Activated T-cell treated with anti-CD3 and anti-CD28 coated beads, Interleukin-2, amount 50 U/mL, for 72 hours (primary cell): ENCODE results near the gene CENPT. TPM values are rescaled to one million over a fixed set of nuclear protein-coding genes. Genes with fewer than 3 reads are reported as not detected.
A peak's percentile ranks its signal among the peaks of the same experiment; 100 is the strongest.

Experiments
- ATAC-seq, 2 donors: fragments of 150-1000 bp; cut with Tn5 transposase; replicated peaks in 1 of 2; 2 replicates each; pipeline ENCODE4 v1.10.0; 2021; ENCODE audit warnings: moderate library complexity in 2 of 2, mild to moderate bottlenecking in 1 of 2
- DNase-seq, 2 donors: peaks; one replicate each; pipeline ENCODE4 v3.0.0; 2021 to 2022; ENCODE audit warnings: mixed read lengths in 1 of 2
- H3K27ac Mint-ChIP-seq: one replicate; pipeline ENCODE4 v1.8.0; 2022; ENCODE audit warnings: mild to moderate bottlenecking, moderate library complexity, mixed read lengths
- H3K27me3 Mint-ChIP-seq: one replicate; pipeline ENCODE4 v1.8.0; 2022; ENCODE audit warnings: low read depth, mixed read lengths
- H3K36me3 Mint-ChIP-seq, 2 donors: one replicate each; pipeline ENCODE4 v1.8.0; 2022; ENCODE audit warnings: mixed read lengths in 2 of 2, mild to moderate bottlenecking in 1 of 2; ENCODE audit not compliant: insufficient read depth in 2 of 2
- H3K4me1 Mint-ChIP-seq: one replicate; pipeline ENCODE4 v1.8.0; 2022; ENCODE audit warnings: low read depth, mixed read lengths
- H3K4me3 Mint-ChIP-seq, 2 donors: one replicate each; pipeline ENCODE4 v1.8.0; 2022; ENCODE audit warnings: mild to moderate bottlenecking in 2 of 2, mixed read lengths in 2 of 2, moderate library complexity in 2 of 2
- H3K9me3 Mint-ChIP-seq, 2 donors: one replicate each; pipeline ENCODE4 v1.8.0; 2022; ENCODE audit warnings: mixed read lengths in 2 of 2
- total RNA-seq, 2 donors: library from RNA; stranded (reverse); gene quantifications; one replicate each; pipeline ENCODE4 v1.2.3, GENCODE V29; 2022

Gene CENPT
- total RNA-seq, 2 donors from 2014 or later: 43.6 to 59.4 TPM

DNA sequence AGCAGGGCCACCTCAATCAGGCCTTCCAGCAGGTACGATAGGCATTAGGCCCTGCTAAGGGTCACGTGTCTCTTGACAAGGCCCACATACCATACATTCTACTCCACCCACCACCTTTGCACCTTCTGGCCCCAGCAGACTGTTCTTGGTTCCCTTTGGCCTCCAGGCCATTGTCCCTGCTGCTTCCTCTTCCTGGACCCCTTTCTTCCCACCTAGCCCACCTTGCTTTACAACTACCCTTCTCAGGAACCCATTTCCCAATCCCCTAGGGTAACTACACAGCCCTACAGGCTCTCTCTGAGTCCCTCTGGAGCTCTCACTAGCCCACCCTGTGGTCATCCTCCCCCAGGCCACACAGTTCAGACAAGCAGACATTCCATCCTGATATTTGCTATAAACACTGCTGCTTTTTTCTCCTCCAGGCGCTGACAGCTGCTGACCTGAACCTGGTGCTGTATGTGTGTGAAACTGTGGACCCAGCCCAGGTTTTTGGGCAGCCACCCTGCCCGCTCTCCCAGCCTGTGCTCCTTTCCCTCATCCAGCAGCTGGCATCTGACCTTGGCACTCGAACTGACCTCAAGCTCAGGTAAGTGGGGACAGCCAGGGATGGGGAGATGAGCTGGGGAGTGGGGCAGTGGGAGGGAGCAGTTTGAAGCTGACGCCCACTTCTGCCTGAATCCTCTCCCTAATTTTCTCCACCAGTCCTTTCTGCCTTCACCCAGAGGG, 35.8 kb upstream of the CENPT start:
- no peak overlapping the region for H3K4me3 Mint-ChIP-seq
- no peaks in the 10 kb centered on the region for H3K9me3 Mint-ChIP-seq
- peak; percentile 6 to 23 for ATAC-seq
- peaks cover 5% of the 10 kb centered on the region for H3K4me1 Mint-ChIP-seq
- H3K27me3 Mint-ChIP-seq: no peaks in the 10 kb centered on the region
- peaks cover 6 to 10% of the 10 kb centered on the region in 2 donors for H3K36me3 Mint-ChIP-seq
- H3K27ac Mint-ChIP-seq: no peak overlapping the region
- DNase-seq: no peak

GRCh38 chr16:67882374-67883145, 35.1 kb upstream of the CENPT start:
- Mint-ChIP-seq H3K9me3 (no peaks in the 10 kb centered on the region), H3K36me3 (peaks cover 6 to 10% of the 10 kb centered on the region in 2 donors), H3K4me1 (peaks cover 5% of the 10 kb centered on the region), H3K27me3 (no peaks in the 10 kb centered on the region), H3K27ac (no peak overlapping the region), H3K4me3 (no peak overlapping the region)
- no peak for ATAC-seq
- DNase-seq: no peak

DNA sequence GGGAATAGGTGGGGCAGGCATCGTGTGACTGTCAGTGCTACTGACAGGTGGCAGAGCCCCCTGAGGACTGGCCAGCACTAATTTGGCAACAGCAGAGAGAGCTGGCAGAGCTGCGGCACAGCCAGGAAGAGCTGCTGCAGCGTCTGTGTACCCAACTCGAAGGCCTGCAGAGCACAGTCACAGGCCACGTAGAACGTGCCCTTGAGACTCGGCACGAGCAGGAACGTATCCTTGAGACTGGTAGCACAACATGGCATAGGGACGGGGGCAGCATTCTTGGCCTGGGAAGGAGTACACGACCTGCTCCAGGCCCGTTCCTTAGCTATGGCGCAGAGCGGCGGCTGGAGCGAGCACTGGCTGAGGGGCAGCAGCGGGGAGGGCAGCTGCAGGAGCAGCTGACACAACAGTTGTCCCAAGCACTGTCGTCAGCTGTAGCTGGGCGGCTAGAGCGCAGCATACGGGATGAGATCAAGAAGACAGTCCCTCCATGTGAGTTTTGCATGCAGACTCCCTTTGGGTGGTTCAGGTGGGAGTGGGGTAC, 34.2 kb upstream of the CENPT start:
- Mint-ChIP-seq H3K27ac (no peak overlapping the region), H3K27me3 (no peaks in the 10 kb centered on the region), H3K9me3 (no peaks in the 10 kb centered on the region), H3K36me3 (peaks cover 6 to 10% of the 10 kb centered on the region in 2 donors), H3K4me1 (peaks cover 5% of the 10 kb centered on the region), H3K4me3 (no peak overlapping the region)
- DNase-seq (no peak), ATAC-seq (no peak)

GRCh38 chr16:67880584-67880983, 33.1 kb upstream of the CENPT start:
- DNase-seq: no peak
- H3K36me3 Mint-ChIP-seq: peaks cover 6 to 15% of the 10 kb centered on the region in 2 donors
- H3K27ac Mint-ChIP-seq: no peak overlapping the region
- H3K4me1 Mint-ChIP-seq: peaks cover 8% of the 10 kb centered on the region
- no peaks in the 10 kb centered on the region for H3K9me3 Mint-ChIP-seq
- H3K27me3 Mint-ChIP-seq: no peaks in the 10 kb centered on the region
- ATAC-seq: no peak
- H3K4me3 Mint-ChIP-seq: no peak overlapping the region

DNA sequence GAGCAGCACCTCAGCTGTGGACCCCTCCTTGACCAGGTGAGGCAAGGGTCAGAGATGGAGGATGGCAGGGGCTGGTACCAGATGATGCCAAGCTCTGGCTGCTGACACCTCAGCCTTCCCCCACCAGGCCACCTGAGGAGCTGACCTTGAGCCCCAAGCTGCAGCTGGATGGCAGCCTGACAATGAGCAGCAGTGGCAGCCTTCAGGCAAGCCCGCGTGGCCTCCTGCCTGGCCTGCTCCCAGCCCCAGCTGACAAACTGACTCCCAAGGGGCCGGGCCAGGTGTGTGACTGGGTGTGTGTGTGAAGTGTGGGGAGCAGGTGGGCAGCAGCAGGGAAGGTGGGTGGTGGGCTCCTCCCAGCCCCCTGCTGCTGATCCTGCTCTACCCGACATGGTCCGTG, 32.4 kb upstream of the CENPT start:
- H3K9me3 Mint-ChIP-seq: no peaks in the 10 kb centered on the region
- H3K27me3 Mint-ChIP-seq: no peaks in the 10 kb centered on the region
- no peak for ATAC-seq
- no peak overlapping the region for H3K27ac Mint-ChIP-seq
- H3K4me3 Mint-ChIP-seq: no peak overlapping the region
- DNase-seq: no peak
- peaks cover 15% of the 10 kb centered on the region for H3K4me1 Mint-ChIP-seq
- peaks cover 6 to 16% of the 10 kb centered on the region in 2 donors for H3K36me3 Mint-ChIP-seq

GRCh38 chr16:67879462-67879861, 32.0 kb upstream of the CENPT start:
- Mint-ChIP-seq H3K9me3 (no peaks in the 10 kb centered on the region), H3K27me3 (no peaks in the 10 kb centered on the region), H3K27ac (no peak overlapping the region), H3K4me3 (no peak overlapping the region), H3K4me1 (peaks cover 20% of the 10 kb centered on the region), H3K36me3 (peaks cover 6 to 16% of the 10 kb centered on the region in 2 donors)
- ATAC-seq: no peak
- no peak for DNase-seq

GRCh38 chr16:67878846-67879245, 31.4 kb upstream of the CENPT start:
- no peak overlapping the region for H3K4me3 Mint-ChIP-seq
- no peaks in the 10 kb centered on the region for H3K9me3 Mint-ChIP-seq
- H3K27ac Mint-ChIP-seq: no peak overlapping the region
- ATAC-seq: no peak
- H3K27me3 Mint-ChIP-seq: no peaks in the 10 kb centered on the region
- peaks cover 26% of the 10 kb centered on the region for H3K4me1 Mint-ChIP-seq
- H3K36me3 Mint-ChIP-seq: peaks cover 6 to 15% of the 10 kb centered on the region in 2 donors
- DNase-seq: no peak

GRCh38 chr16:67878232-67878631, 30.7 kb upstream of the CENPT start:
- ATAC-seq (no peak), DNase-seq (no peak)
- peaks cover 26% of the 10 kb centered on the region for H3K4me1 Mint-ChIP-seq
- H3K36me3 Mint-ChIP-seq: peaks cover 7 to 14% of the 10 kb centered on the region in 2 donors
- H3K27me3 Mint-ChIP-seq: no peaks in the 10 kb centered on the region
- H3K27ac Mint-ChIP-seq: no peak overlapping the region
- H3K9me3 Mint-ChIP-seq: no peaks in the 10 kb centered on the region
- no peak overlapping the region for H3K4me3 Mint-ChIP-seq

DNA sequence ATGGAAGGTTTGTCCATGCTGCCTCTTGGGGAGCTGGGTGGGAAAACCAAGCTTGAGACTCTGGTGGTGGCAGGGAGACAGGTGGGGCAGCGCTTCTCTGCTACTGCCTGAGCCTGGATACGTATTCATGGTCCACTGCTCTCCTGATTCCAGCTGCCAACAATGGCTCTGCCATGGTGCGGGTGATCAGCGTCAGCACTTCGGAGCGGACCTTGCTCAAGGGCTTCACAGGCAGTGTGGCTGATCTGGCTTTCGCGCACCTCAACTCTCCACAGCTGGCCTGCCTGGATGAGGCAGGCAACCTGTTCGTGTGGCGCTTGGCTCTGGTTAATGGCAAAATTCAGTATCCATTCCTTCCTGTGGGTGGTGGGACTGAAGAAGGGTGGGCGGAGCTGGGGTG, 29.6 kb upstream of the CENPT start:
- Mint-ChIP-seq H3K4me3 (no peak overlapping the region), H3K27me3 (no peaks in the 10 kb centered on the region), H3K27ac (no peak overlapping the region), H3K36me3 (peaks cover 7 to 14% of the 10 kb centered on the region in 2 donors), H3K9me3 (no peaks in the 10 kb centered on the region), H3K4me1 (peaks cover 32% of the 10 kb centered on the region)
- ATAC-seq: no peak
- DNase-seq: no peak

- peaks cover 32% of the 10 kb centered on the region for H3K4me1 Mint-ChIP-seq
- no peak for ATAC-seq
- no peaks in the 10 kb centered on the region for H3K27me3 Mint-ChIP-seq
Observed at GRCh38 chr16:67874372-67874771, 26.9 kb upstream of the CENPT start.

DNA sequence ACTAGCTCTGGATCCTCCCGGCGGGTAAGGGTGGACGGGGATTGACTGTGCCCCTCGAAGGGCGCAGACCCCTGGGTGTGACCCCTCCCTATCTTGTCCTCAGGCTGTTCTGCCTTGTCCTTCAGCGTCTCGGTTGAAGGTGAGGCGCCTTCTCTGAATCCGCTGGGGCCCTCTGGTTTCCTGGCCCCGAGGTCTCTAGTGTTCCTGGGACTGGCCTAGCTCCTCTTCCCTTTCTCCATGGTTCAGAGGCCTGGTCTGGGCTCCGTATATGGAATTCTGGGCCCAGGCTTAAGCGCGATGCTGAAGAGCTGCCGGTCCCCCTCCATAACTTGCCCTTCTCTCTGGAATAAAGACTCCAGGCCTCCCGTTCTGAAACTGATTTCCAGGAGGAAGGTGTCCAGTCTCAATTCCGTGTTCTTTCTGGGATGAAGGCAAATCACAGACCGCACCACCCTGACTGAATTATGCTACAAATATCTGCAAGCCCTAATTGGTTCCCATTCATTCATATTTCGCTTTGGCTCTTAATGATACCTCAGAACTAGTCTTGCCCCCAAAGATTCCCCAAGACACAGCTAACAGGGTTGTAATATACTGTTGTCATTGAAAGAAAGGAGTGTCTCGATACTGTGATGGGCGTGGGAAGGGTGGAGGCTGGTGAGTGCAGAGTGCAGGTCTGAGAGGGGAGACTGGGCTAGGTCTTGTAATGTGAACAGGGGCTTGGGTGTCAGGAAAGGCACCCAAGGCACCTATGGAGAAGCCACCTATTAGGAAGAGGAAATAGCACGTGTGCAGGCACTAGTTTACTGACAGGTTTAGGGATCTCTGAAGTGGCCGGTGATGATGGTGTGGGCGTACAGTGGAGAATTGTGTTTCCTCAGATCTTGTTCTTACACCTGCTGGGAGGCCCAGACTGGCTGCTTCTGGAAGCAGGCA, 26.2 kb upstream of the CENPT start:
- peaks cover 32% of the 10 kb centered on the region for H3K4me1 Mint-ChIP-seq
- H3K27me3 Mint-ChIP-seq: no peaks in the 10 kb centered on the region
- H3K27ac Mint-ChIP-seq: peak overlapping the region; percentile 80
- DNase-seq: no peak
- peaks cover 2 to 15% of the 10 kb centered on the region in 2 donors for H3K36me3 Mint-ChIP-seq
- H3K4me3 Mint-ChIP-seq: peak overlapping the region; percentile 92 to 93
- no peaks in the 10 kb centered on the region for H3K9me3 Mint-ChIP-seq
- ATAC-seq: peak in 1 of 2 donors; percentile 3

More at GRCh38 chr16:67874372-67874771, 26.9 kb upstream of the CENPT start:
- peaks cover 2 to 17% of the 10 kb centered on the region in 2 donors for H3K36me3 Mint-ChIP-seq
- DNase-seq: no peak
- no peaks in the 10 kb centered on the region for H3K9me3 Mint-ChIP-seq
- peak overlapping the region; percentile 92 to 93 for H3K4me3 Mint-ChIP-seq
- H3K27ac Mint-ChIP-seq: peak overlapping the region; percentile 80

DNA sequence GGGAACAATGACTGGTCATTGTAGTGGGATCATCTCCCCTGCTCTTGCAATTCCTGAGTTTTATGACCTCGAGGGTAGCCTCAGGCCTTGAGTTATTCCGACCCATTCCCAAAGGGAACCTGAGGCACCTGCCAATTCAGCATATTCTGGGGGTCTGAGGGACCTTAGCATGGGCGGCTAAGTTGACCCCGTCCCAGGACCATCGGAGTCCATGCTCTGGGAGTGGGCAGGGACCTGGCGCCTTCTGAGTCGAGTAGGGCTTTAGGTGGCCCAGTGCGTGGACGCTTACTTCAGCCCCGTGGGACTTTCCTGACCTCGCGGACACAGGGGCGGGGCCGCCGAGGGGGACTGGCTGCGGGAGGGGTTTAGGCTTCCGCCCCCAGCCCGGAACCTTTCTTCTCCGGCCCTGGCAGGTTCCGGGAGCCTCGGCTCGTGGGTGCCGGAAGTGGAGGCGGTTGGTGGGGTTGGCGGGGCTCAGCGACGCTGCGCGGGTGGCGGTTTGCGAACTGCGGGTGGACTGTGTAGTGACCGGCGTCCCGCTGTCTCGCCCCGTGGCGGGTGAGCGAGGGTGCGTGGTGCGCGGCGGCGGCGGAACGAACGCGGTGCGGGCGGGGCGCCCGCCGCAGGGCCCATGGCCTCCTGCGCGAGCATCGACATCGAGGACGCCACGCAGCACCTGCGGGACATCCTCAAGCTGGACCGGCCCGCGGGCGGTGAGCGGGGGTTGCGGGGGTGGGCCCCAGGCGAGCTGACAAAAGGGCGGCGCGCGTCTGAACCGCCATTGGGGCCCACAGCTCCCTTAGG, 25.3 kb upstream of the CENPT start, which contains the start of gene EDC4:
TSS of gene EDC4 (plus strand) at position 422 of the 804 bp plus-strand sequence. CDS start at position 632, 210 bp downstream.
- Mint-ChIP-seq H3K9me3 (no peaks in the 10 kb centered on the region), H3K36me3 (peaks cover 2 to 15% of the 10 kb centered on the region in 2 donors), H3K27ac (peak within 1 kb of the TSS; percentile 80), H3K27me3 (no peaks in the 10 kb centered on the region), H3K4me3 (peak within 1 kb of the TSS; percentile 92 to 93), H3K4me1 (peaks cover 32% of the 10 kb centered on the region)
- peak; percentile 94 to 96 for ATAC-seq
- DNase-seq: peak; percentile 92 to 95
